SK-N-SH treated with all-trans-retinoic acid at 6 μM for 48 hours (cell line): Measurements from ENCODE around the gene KLF15.

Experiments used
- ATAC-seq: fragments of 200-7000 bp; cut with Tn5 transposase; 3 replicates; pipeline ENCODE4 v1.9.1; 2020; ENCODE audit warnings: mild to moderate bottlenecking, moderate library complexity
- ARNTL ChIP-seq: fragments of 450-650 bp; formaldehyde crosslinking; IDR thresholded peaks from 2 replicates; pipeline ENCODE4 v1.5.0; 2020; ENCODE audit warnings: low read depth, mild to moderate bottlenecking, moderate library complexity, borderline replicate concordance
- BACH2 ChIP-seq: fragments of 250-450 bp; sonication (Bioruptor Pico); IDR thresholded peaks from 2 replicates; pipeline ENCODE4 v1.9.0; 2021; ENCODE audit warnings: mild to moderate bottlenecking, borderline replicate concordance
- CSDC2 ChIP-seq: fragments of 250-450 bp; sonication (Bioruptor Pico); IDR thresholded peaks from 2 replicates; pipeline ENCODE4 v1.5.0; 2020; ENCODE audit warnings: mild to moderate bottlenecking, moderate library complexity
- ESRRG ChIP-seq: fragments of 250-450 bp; sonication (Bioruptor Pico); IDR thresholded peaks from 2 replicates; pipeline ENCODE4 v1.6.1; 2021; ENCODE audit warnings: mild to moderate bottlenecking
- GLIS3 ChIP-seq: fragments of 250-450 bp; sonication (Bioruptor Pico); IDR thresholded peaks from 2 replicates; pipeline ENCODE4 v1.5.0; 2020; ENCODE audit warnings: mild to moderate bottlenecking, moderate library complexity
- OSR1 ChIP-seq: fragments of 250-450 bp; sonication (Bioruptor Pico); IDR thresholded peaks from 2 replicates; pipeline ENCODE4 v1.8.0; 2022; ENCODE audit warnings: moderate library complexity, mild to moderate bottlenecking, inconsistent platforms
- PPARA ChIP-seq: fragments of 250-450 bp; sonication (Bioruptor Pico); IDR thresholded peaks from 2 replicates; pipeline ENCODE4 v1.5.0; 2020; ENCODE audit warnings: mild to moderate bottlenecking, borderline replicate concordance
- RARB ChIP-seq: fragments of 250-450 bp; sonication (Bioruptor Pico); IDR thresholded peaks from 2 replicates; pipeline ENCODE4 v1.8.0; 2021; ENCODE audit warnings: mild to moderate bottlenecking, moderate library complexity
- SNAI2 ChIP-seq: fragments of 250-450 bp; sonication (Bioruptor Pico); IDR thresholded peaks from 2 replicates; pipeline ENCODE4 v1.5.0; 2020; ENCODE audit warnings: mild to moderate bottlenecking, moderate library complexity
- TCF4 ChIP-seq: fragments of 250-450 bp; sonication (Bioruptor Pico); IDR thresholded peaks from 2 replicates; pipeline ENCODE4 v1.8.0; 2021; ENCODE audit warnings: mild to moderate bottlenecking, moderate library complexity, borderline replicate concordance
- TOX ChIP-seq: fragments of 250-450 bp; sonication (Bioruptor Pico); IDR thresholded peaks from 2 replicates; pipeline ENCODE4 v1.8.0; 2021; ENCODE audit warnings: mild to moderate bottlenecking, moderate library complexity, borderline replicate concordance
- ZC3H10 ChIP-seq: fragments of 250-450 bp; sonication (Bioruptor Pico); IDR thresholded peaks from 2 replicates; pipeline ENCODE4 v1.5.1; 2021; ENCODE audit warnings: mild to moderate bottlenecking, moderate library complexity
- ZFP3 ChIP-seq: fragments of 250-450 bp; sonication (Bioruptor Pico); IDR thresholded peaks from 2 replicates; pipeline ENCODE4 v1.5.0; 2020; ENCODE audit warnings: mild to moderate bottlenecking, moderate library complexity
- ZFP30 ChIP-seq: fragments of 450-650 bp; formaldehyde crosslinking; IDR thresholded peaks from 2 replicates; pipeline ENCODE4 v1.5.0; 2022; ENCODE audit warnings: mild to moderate bottlenecking, moderate library complexity
- ZNF565 ChIP-seq: fragments of 450-650 bp; formaldehyde crosslinking; conservative IDR thresholded peaks from 2 replicates; pipeline ENCODE4 v1.5.0; 2020; ENCODE audit warnings: low read depth, mild to moderate bottlenecking, moderate library complexity
- ZNF8 ChIP-seq: fragments of 450-650 bp; formaldehyde crosslinking; IDR thresholded peaks from 2 replicates; pipeline ENCODE4 v1.5.0; 2020; ENCODE audit warnings: mild to moderate bottlenecking, moderate library complexity
- TF ChIP-seq, protein P1 (sequence below): fragments of 250-450 bp; sonication (Bioruptor Pico); IDR thresholded peaks from 2 replicates; pipeline ENCODE4 v1.5.1; 2021; ENCODE audit warnings: mild to moderate bottlenecking, moderate library complexity
- TF ChIP-seq, protein P2 (sequence below): fragments of 250-450 bp; sonication (Bioruptor Pico); IDR thresholded peaks from 2 replicates; pipeline ENCODE4 v1.8.0; 2021; ENCODE audit warnings: low read depth, mild to moderate bottlenecking, moderate library complexity, borderline replicate concordance
- TF ChIP-seq, protein P3 (sequence below): fragments of 250-450 bp; sonication (Bioruptor Pico); IDR thresholded peaks from 2 replicates; pipeline ENCODE4 v1.8.0; 2020; ENCODE audit warnings: mild to moderate bottlenecking, moderate library complexity, borderline replicate concordance
- TF ChIP-seq, protein P4 (sequence below): fragments of 250-450 bp; sonication (Bioruptor Pico); IDR thresholded peaks from 2 replicates; pipeline ENCODE4 v1.5.0; 2020; ENCODE audit warnings: mild to moderate bottlenecking, moderate library complexity

KLF15 gene

DNA sequence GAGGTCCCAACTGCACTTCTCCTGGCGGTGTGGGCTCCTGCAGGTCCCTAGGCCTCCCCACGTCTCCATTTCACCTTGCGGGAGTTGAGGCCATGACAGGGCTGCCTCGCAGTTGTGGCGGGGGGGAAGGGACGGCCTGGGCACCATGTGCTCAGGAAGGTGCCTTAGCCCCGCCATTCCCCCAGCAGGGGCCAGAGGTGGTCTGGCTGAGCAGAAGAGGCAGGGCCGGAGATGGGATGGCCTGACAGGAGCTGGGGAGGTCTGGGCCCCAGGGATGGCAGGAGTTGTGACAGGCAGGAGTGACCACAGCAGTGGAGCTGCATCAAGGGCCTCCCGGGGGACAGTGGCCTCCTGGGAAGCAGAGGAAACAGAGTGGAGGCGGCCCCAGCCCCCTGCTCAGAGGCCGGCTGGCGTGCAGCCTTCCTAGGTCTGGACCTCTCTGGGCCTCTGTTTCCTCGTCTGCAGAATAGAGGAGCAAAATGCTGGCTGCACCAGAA lies 18.7 kb upstream of the KLF15 start:
- no peak for ATAC-seq
- TF ChIP-seq OSR1 (CRISPR knock-in tag) (no peak), GLIS3 (CRISPR knock-in tag) (no peak), ZFP3 (CRISPR knock-in tag) (no peak), SNAI2 (CRISPR knock-in tag) (no peak), ZC3H10 (CRISPR knock-in tag) (no peak), ARNTL (no peak), ZNF8 (CRISPR knock-in tag) (no peak), ESRRG (CRISPR knock-in tag) (no peak), CSDC2 (no peak), ZNF565 (no peak), RARB (CRISPR knock-in tag) (no peak), BACH2 (no peak), ZFP30 (CRISPR knock-in tag) (no peak), PPARA (CRISPR knock-in tag) (no peak), TCF4 (CRISPR knock-in tag) (no peak)
- TF ChIP-seq, protein P1, sequence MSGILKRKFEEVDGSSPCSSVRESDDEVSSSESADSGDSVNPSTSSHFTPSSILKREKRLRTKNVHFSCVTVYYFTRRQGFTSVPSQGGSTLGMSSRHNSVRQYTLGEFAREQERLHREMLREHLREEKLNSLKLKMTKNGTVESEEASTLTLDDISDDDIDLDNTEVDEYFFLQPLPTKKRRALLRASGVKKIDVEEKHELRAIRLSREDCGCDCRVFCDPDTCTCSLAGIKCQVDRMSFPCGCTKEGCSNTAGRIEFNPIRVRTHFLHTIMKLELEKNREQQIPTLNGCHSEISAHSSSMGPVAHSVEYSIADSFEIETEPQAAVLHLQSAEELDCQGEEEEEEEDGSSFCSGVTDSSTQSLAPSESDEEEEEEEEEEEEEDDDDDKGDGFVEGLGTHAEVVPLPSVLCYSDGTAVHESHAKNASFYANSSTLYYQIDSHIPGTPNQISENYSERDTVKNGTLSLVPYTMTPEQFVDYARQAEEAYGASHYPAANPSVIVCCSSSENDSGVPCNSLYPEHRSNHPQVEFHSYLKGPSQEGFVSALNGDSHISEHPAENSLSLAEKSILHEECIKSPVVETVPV (CRISPR knock-in tag), result no peak
- TF ChIP-seq, protein P2, sequence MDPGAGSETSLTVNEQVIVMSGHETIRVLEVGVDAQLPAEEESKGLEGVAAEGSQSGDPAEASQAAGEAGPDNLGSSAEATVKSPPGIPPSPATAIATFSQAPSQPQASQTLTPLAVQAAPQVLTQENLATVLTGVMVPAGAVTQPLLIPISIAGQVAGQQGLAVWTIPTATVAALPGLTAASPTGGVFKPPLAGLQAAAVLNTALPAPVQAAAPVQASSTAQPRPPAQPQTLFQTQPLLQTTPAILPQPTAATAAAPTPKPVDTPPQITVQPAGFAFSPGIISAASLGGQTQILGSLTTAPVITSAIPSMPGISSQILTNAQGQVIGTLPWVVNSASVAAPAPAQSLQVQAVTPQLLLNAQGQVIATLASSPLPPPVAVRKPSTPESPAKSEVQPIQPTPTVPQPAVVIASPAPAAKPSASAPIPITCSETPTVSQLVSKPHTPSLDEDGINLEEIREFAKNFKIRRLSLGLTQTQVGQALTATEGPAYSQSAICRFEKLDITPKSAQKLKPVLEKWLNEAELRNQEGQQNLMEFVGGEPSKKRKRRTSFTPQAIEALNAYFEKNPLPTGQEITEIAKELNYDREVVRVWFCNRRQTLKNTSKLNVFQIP, result no peak
- TF ChIP-seq, all 23 proteins: peak for 0

DNA sequence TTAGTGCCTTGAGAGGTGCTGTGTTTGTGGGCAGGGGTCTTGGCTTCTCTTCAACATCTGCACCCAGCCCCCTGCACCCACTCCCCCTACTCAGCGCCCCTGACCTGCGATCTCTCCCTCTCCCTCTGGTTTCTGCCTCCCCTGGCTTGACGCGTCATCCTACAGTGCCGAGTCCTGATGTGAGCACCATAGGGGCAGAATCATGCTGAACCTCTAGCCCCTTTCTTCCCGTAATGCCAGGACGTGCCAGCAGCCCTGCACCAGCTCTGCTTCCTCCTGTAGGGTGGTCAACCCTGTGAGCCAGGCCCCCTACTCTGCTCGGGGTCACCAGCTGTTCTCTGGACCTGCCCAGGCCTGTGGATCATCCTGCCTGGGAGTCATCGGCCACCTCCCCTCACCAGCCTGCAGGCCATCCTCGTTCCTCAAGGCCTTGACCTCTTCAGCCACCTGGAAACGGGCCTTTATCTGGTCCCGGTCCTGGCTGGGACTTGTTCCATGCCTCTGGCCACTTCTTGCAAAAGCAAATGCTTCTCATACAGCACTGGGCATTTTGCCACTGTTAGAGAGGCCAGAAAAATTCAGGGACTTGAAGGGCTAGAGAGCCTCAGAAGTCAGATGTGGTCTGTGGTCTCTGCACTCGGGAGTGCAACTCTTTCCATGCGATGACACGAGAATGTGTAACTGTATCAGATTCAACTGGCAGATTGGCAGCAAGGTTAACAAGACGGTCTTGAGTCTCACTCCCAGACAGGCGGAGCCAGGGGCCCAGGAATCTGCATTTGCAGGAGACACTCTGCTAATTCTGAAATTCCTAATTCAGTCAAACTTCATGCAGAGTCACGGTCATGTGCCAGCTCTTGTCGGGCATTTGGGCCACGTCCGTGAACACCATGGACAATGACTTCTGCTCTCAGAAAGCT lies 16.7 kb upstream of the KLF15 start:
- ATAC-seq, result no peak
- no peak for TF ChIP-seq ZNF8 (CRISPR knock-in tag)
- TF ChIP-seq, all 23 proteins: peak for 0

DNA sequence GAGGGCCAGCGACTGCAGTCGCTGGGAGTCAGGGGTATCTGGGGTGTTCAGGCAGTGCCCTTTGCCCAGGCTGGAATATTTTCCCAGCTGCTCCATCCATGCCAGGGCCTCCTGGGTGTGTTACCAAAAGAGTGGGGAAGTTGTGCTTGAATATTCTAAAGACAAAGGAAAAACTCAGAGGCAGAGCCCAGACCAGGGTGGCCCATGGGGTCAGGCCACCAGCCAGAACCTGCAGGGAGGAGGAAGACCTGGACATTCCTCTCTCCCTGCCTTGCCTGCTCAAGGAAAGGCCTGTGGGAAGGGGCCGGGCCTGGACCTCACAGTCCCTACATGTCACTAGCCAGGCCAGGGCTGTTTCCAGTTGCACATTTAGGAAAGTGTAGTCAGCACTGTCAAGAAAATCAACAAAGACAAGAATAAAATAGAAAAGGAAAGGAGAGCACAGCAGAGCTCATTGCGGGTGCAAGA lies 16.0 kb upstream of the KLF15 start:
- TF ChIP-seq, protein P3, sequence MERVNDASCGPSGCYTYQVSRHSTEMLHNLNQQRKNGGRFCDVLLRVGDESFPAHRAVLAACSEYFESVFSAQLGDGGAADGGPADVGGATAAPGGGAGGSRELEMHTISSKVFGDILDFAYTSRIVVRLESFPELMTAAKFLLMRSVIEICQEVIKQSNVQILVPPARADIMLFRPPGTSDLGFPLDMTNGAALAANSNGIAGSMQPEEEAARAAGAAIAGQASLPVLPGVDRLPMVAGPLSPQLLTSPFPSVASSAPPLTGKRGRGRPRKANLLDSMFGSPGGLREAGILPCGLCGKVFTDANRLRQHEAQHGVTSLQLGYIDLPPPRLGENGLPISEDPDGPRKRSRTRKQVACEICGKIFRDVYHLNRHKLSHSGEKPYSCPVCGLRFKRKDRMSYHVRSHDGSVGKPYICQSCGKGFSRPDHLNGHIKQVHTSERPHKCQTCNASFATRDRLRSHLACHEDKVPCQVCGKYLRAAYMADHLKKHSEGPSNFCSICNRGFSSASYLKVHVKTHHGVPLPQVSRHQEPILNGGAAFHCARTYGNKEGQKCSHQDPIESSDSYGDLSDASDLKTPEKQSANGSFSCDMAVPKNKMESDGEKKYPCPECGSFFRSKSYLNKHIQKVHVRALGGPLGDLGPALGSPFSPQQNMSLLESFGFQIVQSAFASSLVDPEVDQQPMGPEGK (CRISPR knock-in tag), result no peak
- no peak for TF ChIP-seq BACH2
- TF ChIP-seq, protein P1 (CRISPR knock-in tag), result no peak
- no peak for TF ChIP-seq OSR1 (CRISPR knock-in tag)
- TF ChIP-seq, protein P4, sequence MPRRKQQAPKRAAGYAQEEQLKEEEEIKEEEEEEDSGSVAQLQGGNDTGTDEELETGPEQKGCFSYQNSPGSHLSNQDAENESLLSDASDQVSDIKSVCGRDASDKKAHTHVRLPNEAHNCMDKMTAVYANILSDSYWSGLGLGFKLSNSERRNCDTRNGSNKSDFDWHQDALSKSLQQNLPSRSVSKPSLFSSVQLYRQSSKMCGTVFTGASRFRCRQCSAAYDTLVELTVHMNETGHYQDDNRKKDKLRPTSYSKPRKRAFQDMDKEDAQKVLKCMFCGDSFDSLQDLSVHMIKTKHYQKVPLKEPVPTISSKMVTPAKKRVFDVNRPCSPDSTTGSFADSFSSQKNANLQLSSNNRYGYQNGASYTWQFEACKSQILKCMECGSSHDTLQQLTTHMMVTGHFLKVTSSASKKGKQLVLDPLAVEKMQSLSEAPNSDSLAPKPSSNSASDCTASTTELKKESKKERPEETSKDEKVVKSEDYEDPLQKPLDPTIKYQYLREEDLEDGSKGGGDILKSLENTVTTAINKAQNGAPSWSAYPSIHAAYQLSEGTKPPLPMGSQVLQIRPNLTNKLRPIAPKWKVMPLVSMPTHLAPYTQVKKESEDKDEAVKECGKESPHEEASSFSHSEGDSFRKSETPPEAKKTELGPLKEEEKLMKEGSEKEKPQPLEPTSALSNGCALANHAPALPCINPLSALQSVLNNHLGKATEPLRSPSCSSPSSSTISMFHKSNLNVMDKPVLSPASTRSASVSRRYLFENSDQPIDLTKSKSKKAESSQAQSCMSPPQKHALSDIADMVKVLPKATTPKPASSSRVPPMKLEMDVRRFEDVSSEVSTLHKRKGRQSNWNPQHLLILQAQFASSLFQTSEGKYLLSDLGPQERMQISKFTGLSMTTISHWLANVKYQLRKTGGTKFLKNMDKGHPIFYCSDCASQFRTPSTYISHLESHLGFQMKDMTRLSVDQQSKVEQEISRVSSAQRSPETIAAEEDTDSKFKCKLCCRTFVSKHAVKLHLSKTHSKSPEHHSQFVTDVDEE (CRISPR knock-in tag), result no peak
- no peak for TF ChIP-seq TCF4 (CRISPR knock-in tag)
- TF ChIP-seq TOX (CRISPR knock-in tag), result no peak
- TF ChIP-seq PPARA (CRISPR knock-in tag), result no peak
- TF ChIP-seq ESRRG (CRISPR knock-in tag), result no peak
- no peak for TF ChIP-seq SNAI2 (CRISPR knock-in tag)
- no peak for TF ChIP-seq ZC3H10 (CRISPR knock-in tag)
- no peak for ATAC-seq
